GM12892 (cell line): Measurements from ENCODE around the gene SNAP47.

Source experiments
- POLR2A ChIP-seq: IDR thresholded peaks from 2 replicates; pipeline ENCODE4 v1.6.1; 2011; ENCODE audit warnings: low read depth, low read length, control low read depth
- POLR2AphosphoS5 ChIP-seq: IDR thresholded peaks from 2 replicates; pipeline ENCODE4 v1.6.1; 2011; ENCODE audit warnings: low read depth, low read length, control low read depth
- TAF1 ChIP-seq: IDR thresholded peaks from 2 replicates; pipeline ENCODE4 v1.6.1; 2011; ENCODE audit warnings: low read depth, mild to moderate bottlenecking, control low read depth, low read length, borderline replicate concordance

DNA sequence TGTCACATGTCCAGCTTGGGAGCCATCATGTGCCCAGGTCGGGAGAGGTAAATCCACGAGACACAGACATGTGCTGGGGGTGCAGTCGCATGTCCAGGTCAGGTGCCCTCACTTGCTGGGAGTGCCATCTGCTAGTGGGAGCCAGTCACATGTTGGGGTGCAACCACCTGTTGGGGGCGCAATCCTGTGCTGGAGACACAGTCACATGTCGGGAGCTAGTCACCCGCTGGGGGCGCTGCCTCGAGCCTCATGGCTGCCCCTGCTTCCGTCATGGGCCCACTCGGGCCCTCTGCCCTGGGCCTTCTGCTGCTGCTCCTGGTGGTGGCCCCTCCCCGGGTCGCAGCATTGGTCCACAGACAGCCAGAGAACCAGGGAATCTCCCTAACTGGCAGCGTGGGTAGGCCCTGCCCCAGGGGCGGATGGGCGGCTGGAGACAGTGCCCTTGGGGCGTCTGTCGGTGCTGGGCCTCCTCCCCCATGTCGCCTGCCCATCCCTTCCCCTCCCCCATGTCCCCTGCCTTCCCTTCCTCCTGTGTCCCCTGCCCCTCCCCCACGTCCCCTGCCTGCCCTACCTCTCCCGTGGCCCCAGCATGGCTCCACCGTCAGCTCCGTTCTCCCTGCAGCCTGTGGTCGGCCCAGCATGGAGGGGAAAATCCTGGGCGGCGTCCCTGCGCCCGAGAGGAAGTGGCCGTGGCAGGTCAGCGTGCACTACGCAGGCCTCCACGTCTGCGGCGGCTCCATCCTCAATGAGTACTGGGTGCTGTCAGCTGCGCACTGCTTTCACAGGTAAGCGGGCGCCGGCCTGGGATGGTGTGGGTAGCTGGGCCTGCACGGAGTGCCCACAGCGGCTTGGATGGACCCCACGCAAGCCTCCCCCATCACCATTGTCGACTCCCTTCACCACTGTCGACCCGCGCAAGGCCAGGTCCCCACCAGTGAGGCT, 80.5 kb downstream of the SNAP47 start, which contains the start of gene PRSS38:
- TF ChIP-seq POLR2AphosphoS5 = no peak
- no peak for TF ChIP-seq POLR2A
- TF ChIP-seq TAF1 = no peak
